Loucy (cell line): ENCODE results near the gene FAM181B.

Experiments
- EZH2phosphoT487 ChIP-seq: fragments of 200-600 bp; IDR thresholded peaks from 2 replicates; pipeline ENCODE4 v1.6.1; 2018; ENCODE audit warnings: antibody characterized with exemption, mild to moderate bottlenecking, moderate library complexity, borderline replicate concordance
- TF ChIP-seq, protein P1 (sequence below): fragments of 200-600 bp; sonication (generic); conservative IDR thresholded peaks from 2 replicates; pipeline ENCODE4 v1.5.1; 2014; ENCODE audit warnings: mild to moderate bottlenecking, antibody characterized with exemption, low read length

DNA sequence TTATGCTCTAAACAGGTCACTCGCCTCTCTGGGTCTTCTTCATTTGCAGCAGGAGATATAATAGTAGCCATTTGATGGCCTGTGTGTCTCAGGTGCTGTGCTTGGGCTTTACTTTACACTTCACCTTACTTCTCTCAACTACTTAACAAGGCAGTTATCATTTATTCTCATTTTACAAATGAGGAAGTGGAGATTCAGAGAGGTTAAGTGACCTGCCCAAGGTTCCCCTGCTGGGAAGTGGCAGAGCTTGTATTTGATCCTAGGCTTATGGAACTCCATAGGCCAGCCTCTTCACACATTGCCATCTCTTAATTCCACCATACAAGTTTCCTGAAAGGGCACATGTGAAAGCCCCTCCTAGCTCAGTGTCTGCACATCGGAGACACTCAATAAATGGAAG is 30.4 kb downstream of the FAM181B start:
- TF ChIP-seq, protein P1, sequence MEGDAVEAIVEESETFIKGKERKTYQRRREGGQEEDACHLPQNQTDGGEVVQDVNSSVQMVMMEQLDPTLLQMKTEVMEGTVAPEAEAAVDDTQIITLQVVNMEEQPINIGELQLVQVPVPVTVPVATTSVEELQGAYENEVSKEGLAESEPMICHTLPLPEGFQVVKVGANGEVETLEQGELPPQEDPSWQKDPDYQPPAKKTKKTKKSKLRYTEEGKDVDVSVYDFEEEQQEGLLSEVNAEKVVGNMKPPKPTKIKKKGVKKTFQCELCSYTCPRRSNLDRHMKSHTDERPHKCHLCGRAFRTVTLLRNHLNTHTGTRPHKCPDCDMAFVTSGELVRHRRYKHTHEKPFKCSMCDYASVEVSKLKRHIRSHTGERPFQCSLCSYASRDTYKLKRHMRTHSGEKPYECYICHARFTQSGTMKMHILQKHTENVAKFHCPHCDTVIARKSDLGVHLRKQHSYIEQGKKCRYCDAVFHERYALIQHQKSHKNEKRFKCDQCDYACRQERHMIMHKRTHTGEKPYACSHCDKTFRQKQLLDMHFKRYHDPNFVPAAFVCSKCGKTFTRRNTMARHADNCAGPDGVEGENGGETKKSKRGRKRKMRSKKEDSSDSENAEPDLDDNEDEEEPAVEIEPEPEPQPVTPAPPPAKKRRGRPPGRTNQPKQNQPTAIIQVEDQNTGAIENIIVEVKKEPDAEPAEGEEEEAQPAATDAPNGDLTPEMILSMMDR = no peak
- no peak for TF ChIP-seq EZH2phosphoT487
